ENCODE measurements around the gene MMP27.
A peak's percentile ranks its signal among the peaks of the same experiment; 100 is the strongest.
"Not testable (repeated sequence)": the region's sequence is repeated elsewhere in the genome, so short reads cannot be mapped to it uniquely, and the experiment has no call there.

Gene MMP27

GRCh38 chr11:102705626-102706025 is at the start of gene MMP27:
TSS of gene MMP27 (minus strand) at chr11:102705769. CDS start at chr11:102705714, 55 bp downstream.
- no peak within 1 kb of the TSS for H3K4me3 ChIP-seq (ENCODE audit: low read depth, low read length)
- DNase-seq (ENCODE audit: low read depth), result no peak

GRCh38 chr11:102753267-102753666 is 47.7 kb upstream of the MMP27 start:
- no peak overlapping the region for H3K4me3 ChIP-seq (ENCODE audit: low read depth, low read length)
- no peak for DNase-seq (ENCODE audit: low read depth)

GRCh38 chr11:102751673-102752072 is 46.1 kb upstream of the MMP27 start:
- H3K4me3 ChIP-seq (ENCODE audit: low read depth, low read length), result no peak overlapping the region
- DNase-seq (ENCODE audit: low read depth), result no peak

GRCh38 chr11:102749101-102749722 is 43.6 kb upstream of the MMP27 start:
- H3K4me3 ChIP-seq (ENCODE audit: low read depth, low read length), result no peak overlapping the region
- no peak for DNase-seq (ENCODE audit: low read depth)

GRCh38 chr11:102746746-102747578 is 41.4 kb upstream of the MMP27 start:
- not testable (repeated sequence) for H3K4me3 ChIP-seq (ENCODE audit: low read depth, low read length); DNase-seq (ENCODE audit: low read depth)

- no peak overlapping the region for H3K4me3 ChIP-seq (ENCODE audit: low read depth, low read length)
- no peak for DNase-seq (ENCODE audit: low read depth)
Observed at GRCh38 chr11:102734650-102735049, 29.1 kb upstream of the MMP27 start.

- no peak for DNase-seq (ENCODE audit: low read depth)
- no peak overlapping the region for H3K4me3 ChIP-seq (ENCODE audit: low read depth, low read length)
Observed at GRCh38 chr11:102733232-102733875, 27.8 kb upstream of the MMP27 start.

GRCh38 chr11:102730944-102731343 is 25.4 kb upstream of the MMP27 start:
- DNase-seq (ENCODE audit: low read depth); H3K4me3 ChIP-seq (ENCODE audit: low read depth, low read length): not testable (repeated sequence)

GRCh38 chr11:102729849-102730815 is 24.6 kb upstream of the MMP27 start:
- H3K4me3 ChIP-seq (ENCODE audit: low read depth, low read length), result no peak overlapping the region
- DNase-seq (ENCODE audit: low read depth), result no peak

GRCh38 chr11:102727890-102728289 is 22.3 kb upstream of the MMP27 start:
- DNase-seq (ENCODE audit: low read depth), result peak; percentile 61
- H3K4me3 ChIP-seq (ENCODE audit: low read depth, low read length), result no peak overlapping the region

- no peak for DNase-seq (ENCODE audit: low read depth)
- no peak within 1 kb of the TSS for H3K4me3 ChIP-seq (ENCODE audit: low read depth, low read length)
Observed at GRCh38 chr11:102724904-102725500, 19.4 kb upstream of the MMP27 start, which contains the start of gene MMP8. TSS of gene MMP8 (minus strand) at chr11:102724954. CDS start at chr11:102724855, 99 bp downstream.

GRCh38 chr11:102722821-102723220 is 17.3 kb upstream of the MMP27 start:
- no peak overlapping the region for H3K4me3 ChIP-seq (ENCODE audit: low read depth, low read length)
- DNase-seq (ENCODE audit: low read depth), result no peak

- no peak overlapping the region for H3K4me3 ChIP-seq (ENCODE audit: low read depth, low read length)
- DNase-seq (ENCODE audit: low read depth), result no peak
Observed at GRCh38 chr11:102719620-102720277, 14.2 kb upstream of the MMP27 start.

- no peak for DNase-seq (ENCODE audit: low read depth)
- H3K4me3 ChIP-seq (ENCODE audit: low read depth, low read length), result no peak overlapping the region
Observed at GRCh38 chr11:102717280-102717679, 11.7 kb upstream of the MMP27 start.

GRCh38 chr11:102716527-102716926 is 11.0 kb upstream of the MMP27 start:
- DNase-seq (ENCODE audit: low read depth), result no peak
- no peak overlapping the region for H3K4me3 ChIP-seq (ENCODE audit: low read depth, low read length)

GRCh38 chr11:102712137-102712536 is 6.6 kb upstream of the MMP27 start:
- no peak for DNase-seq (ENCODE audit: low read depth)
- no peak overlapping the region for H3K4me3 ChIP-seq (ENCODE audit: low read depth, low read length)

- DNase-seq (ENCODE audit: low read depth), result no peak
- no peak overlapping the region for H3K4me3 ChIP-seq (ENCODE audit: low read depth, low read length)
Observed at GRCh38 chr11:102709201-102709945, 3.8 kb upstream of the MMP27 start.

GRCh38 chr11:102708654-102709053 is 3.1 kb upstream of the MMP27 start:
- DNase-seq (ENCODE audit: low read depth), result no peak
- no peak overlapping the region for H3K4me3 ChIP-seq (ENCODE audit: low read depth, low read length)

Data from skeletal muscle cell (primary cell).